Naive thymus-derived CD4-positive, alpha-beta T cell (primary cell): ENCODE data around the gene DMKN. TPM values are rescaled to one million over a fixed set of nuclear protein-coding genes. Genes with fewer than 3 reads are reported as not detected.

Source experiments
- ATAC-seq: fragments of 150-1000 bp; cut with Tn5 transposase; 2 replicates; pipeline ENCODE4 v1.10.0; 2021; ENCODE audit warnings: mild to moderate bottlenecking, moderate library complexity
- CTCF ChIA-PET: fragments of 350-600 bp; sonication (Branson Sonifier 250); formaldehyde crosslinking; loops from one replicate; lab custom pipeline; 2021; ENCODE audit warnings: antibody characterized with exemption; lab: Charles Lee
- POLR2A ChIA-PET: fragments of 350-600 bp; sonication (Branson Sonifier 250); formaldehyde crosslinking; loops from one replicate; lab custom pipeline; 2021; ENCODE audit warnings: antibody characterized with exemption, inconsistent platforms; lab: Charles Lee
- DNase-seq, 9 donors: peaks; one replicate each; pipeline versions ENCODE4 v3.0.0 to v3.0.0-alpha.2; 2020 to 2022; ENCODE audit warnings: mixed read lengths in 1 of 9
- H3K27ac ChIP-seq: one replicate; pipeline ENCODE4 v1.7.0; 2013; ENCODE audit warnings: mild to moderate bottlenecking, low read depth, low read length, moderate library complexity
- H3K27me3 ChIP-seq, 2 donors: one replicate each; pipeline ENCODE4 v1.7.0; 2013; ENCODE audit warnings: low read length in 2 of 2, mild to moderate bottlenecking in 2 of 2, moderate library complexity in 2 of 2; ENCODE audit not compliant: control insufficient read depth in 2 of 2, insufficient read depth in 2 of 2
- H3K36me3 ChIP-seq, 3 experiments: 1 replicate in 2 of 3; 2 replicates in 1 of 3; pipeline ENCODE4 v1.7.0; 2013; ENCODE audit warnings: low read length in 3 of 3, mild to moderate bottlenecking in 3 of 3, moderate library complexity in 1 of 3; ENCODE audit not compliant: insufficient read depth in 3 of 3, control insufficient read depth in 2 of 3
- H3K4me1 ChIP-seq, 2 donors: one replicate each; pipeline ENCODE4 v1.7.0; 2013; ENCODE audit warnings: low read length in 2 of 2, mild to moderate bottlenecking in 2 of 2, moderate library complexity in 1 of 2; ENCODE audit not compliant: control insufficient read depth in 2 of 2, insufficient read depth in 2 of 2
- H3K4me3 ChIP-seq: 2 replicates; pipeline ENCODE4 v1.7.0; 2013; ENCODE audit warnings: mild to moderate bottlenecking, low read length
- H3K9me3 ChIP-seq, 3 experiments: 1 replicate in 2 of 3; 2 replicates in 1 of 3; pipeline ENCODE4 v1.7.0; 2013; ENCODE audit warnings: low read length in 3 of 3; ENCODE audit not compliant: control insufficient read depth in 2 of 3
- H3K27ac Mint-ChIP-seq, 9 donors: one replicate each; pipeline ENCODE4 v1.8.0; 2020 to 2022; ENCODE audit warnings: mixed read lengths in 9 of 9, mild to moderate bottlenecking in 8 of 9, moderate library complexity in 5 of 9, inconsistent platforms in 2 of 9
- H3K27me3 Mint-ChIP-seq, 5 donors: one replicate each; pipeline ENCODE4 v1.8.0; 2021 to 2022; ENCODE audit warnings: mixed read lengths in 5 of 5, mild to moderate bottlenecking in 1 of 5
- H3K36me3 Mint-ChIP-seq, 5 donors: one replicate each; pipeline ENCODE4 v1.8.0; 2020 to 2022; ENCODE audit warnings: mixed read lengths in 5 of 5, mild to moderate bottlenecking in 3 of 5, inconsistent platforms in 1 of 5
- H3K4me1 Mint-ChIP-seq, 7 donors: one replicate each; pipeline ENCODE4 v1.8.0; 2020 to 2022; ENCODE audit warnings: mixed read lengths in 7 of 7, mild to moderate bottlenecking in 3 of 7, inconsistent platforms in 1 of 7
- H3K4me3 Mint-ChIP-seq, 10 donors: one replicate each; pipeline ENCODE4 v1.8.0; 2020 to 2022; ENCODE audit warnings: mild to moderate bottlenecking in 10 of 10, mixed read lengths in 10 of 10, moderate library complexity in 6 of 10, inconsistent platforms in 2 of 10
- H3K9me3 Mint-ChIP-seq, 11 donors: one replicate each; pipeline ENCODE4 v1.8.0; 2020 to 2022; ENCODE audit warnings: mixed read lengths in 11 of 11, mild to moderate bottlenecking in 4 of 11, inconsistent platforms in 1 of 11, moderate library complexity in 1 of 11
- intact Hi-C, 2 donors: fragments of 100-400 bp; cut with micrococcal nuclease; formaldehyde crosslinking; loops; one replicate each; pipeline ENCODE4 v1.15.1; 2023
- polyA plus RNA-seq, 2 donors: library from polyadenylated mRNA; unstranded; fragments of 300-500 nt; fragmentation: Illumina TruSeq; gene quantifications; one replicate each; pipeline ENCODE4 v1.2.3, GENCODE V29; 2021
- total RNA-seq, 6 experiments: library from RNA in 5 of 6; stranded (reverse) in 5 of 6; gene quantifications; 1 replicate in 5 of 6; 2 replicates in 1 of 6; pipeline ENCODE4 v1.2.3 and lab custom pipeline; 2021 to 2026

The DMKN gene
- total and polyA plus RNA-seq, 7 experiments from 2014 or later, result 0.54 to 0.76 TPM; not detected in 5

DNA sequence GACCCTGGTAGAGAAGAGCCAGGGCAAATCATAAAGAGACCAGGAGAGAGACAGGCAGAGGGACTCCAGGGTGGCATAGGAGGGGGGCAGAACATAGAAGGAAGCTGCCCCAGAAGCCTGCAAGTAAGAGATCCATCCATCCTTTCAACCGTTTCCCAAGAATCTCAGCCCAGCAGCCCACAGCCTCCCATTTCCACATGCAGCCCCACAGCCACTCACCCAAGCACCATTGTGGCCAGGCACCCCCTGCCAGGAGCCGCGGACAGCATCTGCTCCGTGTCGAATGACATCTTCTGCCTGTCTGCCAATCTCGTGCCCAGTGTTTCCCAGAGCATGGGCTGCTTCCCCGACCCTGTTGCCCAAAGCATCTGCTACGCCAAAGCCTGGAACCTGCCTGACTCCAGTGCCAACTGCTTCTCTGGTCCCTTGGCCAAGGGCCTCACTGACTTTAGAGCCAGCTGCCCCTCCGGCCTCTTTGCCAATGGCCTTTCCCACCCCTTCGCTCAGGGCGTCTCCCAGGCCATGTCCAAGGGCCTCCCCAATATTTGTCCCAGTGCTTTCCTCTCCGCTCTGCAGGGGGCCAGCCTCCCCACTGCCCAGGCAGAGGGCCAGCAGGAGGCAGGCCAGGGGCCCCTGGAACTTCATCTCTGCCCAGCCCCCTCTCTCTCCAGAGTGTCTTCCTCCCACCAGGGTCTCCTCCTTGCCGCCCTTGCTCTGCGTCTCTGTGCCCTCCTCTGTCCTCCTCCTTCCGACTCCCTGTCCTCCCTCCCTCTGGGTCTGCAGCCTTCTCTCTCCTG lies 420 bp downstream of the DMKN start:
- H3K4me3 Mint-ChIP-seq, result no peak overlapping the region
- no peak for ATAC-seq
- peaks cover 0 to 4% of the 10 kb centered on the region in 2 donors for H3K27me3 ChIP-seq

DNA sequence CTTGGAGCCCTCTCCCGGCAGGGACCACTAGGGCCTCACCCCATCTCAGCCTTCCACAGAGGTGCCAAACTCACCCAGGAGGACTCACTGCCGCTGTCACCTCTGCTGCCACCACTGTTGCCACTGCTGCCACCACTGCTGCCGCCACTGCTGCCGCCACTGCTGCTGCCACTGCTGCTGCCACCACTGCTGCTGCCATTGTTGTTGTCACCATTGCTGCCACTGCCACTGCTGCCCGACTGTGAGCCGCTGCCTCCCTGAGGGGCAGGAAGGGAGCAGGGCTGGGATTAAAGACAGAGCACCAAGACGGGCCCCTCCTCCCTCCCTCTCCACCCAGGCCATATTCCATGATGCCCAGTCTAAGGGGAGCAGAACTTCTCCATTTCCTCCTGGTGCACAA lies 2.1 kb downstream of the DMKN start:
- Mint-ChIP-seq H3K27me3 (peaks cover 0 to 64% (median 14%) of the 10 kb centered on the region in 5 donors), H3K4me3 (peak overlapping the region in 1 of 10 donors; percentile 25), H3K27ac (no peak overlapping the region), H3K4me1 (peaks cover 9 to 21% (median 15%) of the 10 kb centered on the region in 7 donors), H3K9me3 (no peaks in the 10 kb centered on the region), H3K36me3 (no peaks in the 10 kb centered on the region)
- Histone ChIP-seq H3K4me3 (no peak overlapping the region), H3K4me1 (peaks cover 12 to 17% of the 10 kb centered on the region in 2 donors), H3K27me3 (peaks cover 0 to 4% of the 10 kb centered on the region in 2 donors), H3K36me3 (no peaks in the 10 kb centered on the region), H3K9me3 (no peaks in the 10 kb centered on the region), H3K27ac (no peak overlapping the region)
- ChIA-PET CTCF (interaction anchor here (0.5 to 2.0 kb wide), 5 partner anchors 9 to 191 kb away, joined by 4 to 7 read pairs (median 6); no protein-coding TSS in a partner anchor), POLR2A (no interaction called here)
- intact Hi-C loops, result no loop called here
- ATAC-seq (no peak), DNase-seq (no peak)

More for the DNA sequence above, 420 bp downstream of the DMKN start:
- Histone ChIP-seq H3K36me3 (no peaks in the 10 kb centered on the region), H3K4me1 (peaks cover 12 to 17% of the 10 kb centered on the region in 2 donors), H3K9me3 (no peaks in the 10 kb centered on the region), H3K27ac (no peak overlapping the region), H3K4me3 (no peak overlapping the region)
- DNase-seq, result no peak
- H3K27me3 Mint-ChIP-seq, result peaks cover 0 to 56% (median 22%) of the 10 kb centered on the region in 5 donors
- H3K9me3 Mint-ChIP-seq, result no peaks in the 10 kb centered on the region
- H3K27ac Mint-ChIP-seq, result no peak overlapping the region
- intact Hi-C loops, result no loop called here
- H3K4me1 Mint-ChIP-seq, result peaks cover 9 to 21% (median 15%) of the 10 kb centered on the region in 7 donors
- ChIA-PET CTCF (no interaction called here), POLR2A (no interaction called here)
- H3K36me3 Mint-ChIP-seq, result no peaks in the 10 kb centered on the region

DNA sequence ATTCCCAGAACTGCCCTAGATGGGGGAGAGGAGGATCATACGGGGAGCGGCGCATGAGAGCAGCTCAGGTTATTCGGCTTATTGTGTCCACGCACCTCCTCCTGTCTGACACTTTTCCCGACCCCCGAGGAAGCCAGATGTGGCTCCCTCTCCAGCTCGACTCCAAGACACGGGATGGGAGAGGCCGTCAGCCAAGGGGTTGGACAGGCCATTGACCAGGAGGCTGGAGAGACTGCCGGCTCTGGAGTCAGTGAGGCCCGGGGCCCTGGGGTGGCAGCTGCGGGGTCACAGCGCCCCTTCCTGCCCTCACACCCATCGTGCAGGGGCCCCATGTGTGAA lies 2.9 kb downstream of the DMKN start:
- Histone ChIP-seq H3K36me3 (no peaks in the 10 kb centered on the region), H3K27me3 (peaks cover 0 to 4% of the 10 kb centered on the region in 2 donors), H3K4me3 (peak overlapping the region; percentile 53), H3K9me3 (no peaks in the 10 kb centered on the region), H3K4me1 (peaks cover 12 to 17% of the 10 kb centered on the region in 2 donors), H3K27ac (no peak overlapping the region)
- H3K27me3 Mint-ChIP-seq, result peaks cover 0 to 65% (median 14%) of the 10 kb centered on the region in 5 donors
- peaks cover 9 to 21% (median 14%) of the 10 kb centered on the region in 7 donors for H3K4me1 Mint-ChIP-seq
- H3K9me3 Mint-ChIP-seq, result no peaks in the 10 kb centered on the region
- no peak overlapping the region for H3K27ac Mint-ChIP-seq
- H3K4me3 Mint-ChIP-seq, result peak overlapping the region in 8 of 10 donors; percentile 28 to 84 (median 76)
- intact Hi-C loops, result loop anchor here (1.0 kb wide), 2 partner anchors 82 to 207 kb away; no protein-coding TSS in a partner anchor
- no peaks in the 10 kb centered on the region for H3K36me3 Mint-ChIP-seq
- ChIA-PET CTCF (interaction anchor here (0.5 to 2.0 kb wide), 8 partner anchors 10 to 308 kb away, joined by 3 to 7 read pairs (median 4); no protein-coding TSS in a partner anchor), POLR2A (interaction anchor here (0.6 kb wide), 1 partner anchor 140 kb away, joined by 5 read pairs; no protein-coding TSS in a partner anchor)
- ATAC-seq (no peak), DNase-seq (no peak)

DNA sequence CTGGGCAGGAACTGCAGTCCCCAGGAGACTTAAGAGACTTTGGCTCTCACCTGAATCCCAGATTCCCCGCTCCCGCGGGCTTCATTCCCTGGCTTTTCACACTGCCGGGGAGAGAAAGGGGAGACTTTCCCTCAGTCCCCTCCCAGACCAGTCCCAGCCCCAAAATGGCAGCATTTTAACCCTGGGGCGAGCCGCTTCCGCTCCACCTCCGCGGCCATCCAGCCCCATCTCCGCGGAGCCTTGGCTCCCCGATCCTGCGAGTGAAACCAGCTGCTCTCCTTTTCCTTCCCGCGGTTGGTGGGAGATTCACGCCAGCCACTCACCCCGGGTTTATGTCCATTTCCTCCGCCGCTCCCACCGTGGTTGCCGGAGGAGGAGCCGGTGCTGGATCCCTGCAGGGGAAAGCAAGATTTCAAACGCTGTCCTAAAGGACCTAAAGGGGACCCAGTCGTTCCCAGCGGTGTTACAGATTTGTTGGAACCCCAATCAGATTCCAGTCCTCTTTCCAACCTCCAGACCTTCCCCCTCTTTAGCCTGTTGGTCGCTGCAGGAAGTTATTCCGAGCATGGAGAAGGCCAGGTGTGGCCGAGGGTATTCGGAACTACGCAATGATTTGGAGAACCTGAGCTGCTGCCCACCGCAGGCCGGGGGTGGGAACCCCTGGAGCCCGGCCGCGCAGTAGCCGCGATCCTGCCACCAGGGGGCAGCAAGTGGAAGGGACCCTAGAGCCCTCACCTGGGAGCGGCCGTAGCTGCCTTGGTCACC lies 3.4 kb downstream of the DMKN start:
- Histone ChIP-seq H3K27ac (no peak overlapping the region), H3K4me1 (peaks cover 12 to 17% of the 10 kb centered on the region in 2 donors), H3K36me3 (no peaks in the 10 kb centered on the region), H3K9me3 (no peaks in the 10 kb centered on the region), H3K4me3 (peak overlapping the region; percentile 53), H3K27me3 (peaks cover 0 to 4% of the 10 kb centered on the region in 2 donors)
- Mint-ChIP-seq H3K4me1 (peaks cover 9 to 21% (median 14%) of the 10 kb centered on the region in 7 donors), H3K36me3 (no peaks in the 10 kb centered on the region), H3K4me3 (peak overlapping the region; percentile 28 to 84 (median 76)), H3K27me3 (peaks cover 0 to 70% (median 14%) of the 10 kb centered on the region in 5 donors), H3K9me3 (no peaks in the 10 kb centered on the region), H3K27ac (peak overlapping the region in 3 of 9 donors; percentile 20 to 61 (median 46))
- ATAC-seq, result peak; percentile 83
- ChIA-PET POLR2A (interaction anchor here (0.6 kb wide), 1 partner anchor 140 kb away, joined by 5 read pairs; no protein-coding TSS in a partner anchor), CTCF (interaction anchor here (0.5 to 2.0 kb wide), 9 partner anchors 10 to 309 kb away, joined by 3 to 7 read pairs (median 4); no protein-coding TSS in a partner anchor)
- intact Hi-C loops, result loop anchor here (1.0 kb wide), 2 partner anchors 82 to 207 kb away; no protein-coding TSS in a partner anchor
- DNase-seq, result peak; percentile 34 to 80 (median 58)

DNA sequence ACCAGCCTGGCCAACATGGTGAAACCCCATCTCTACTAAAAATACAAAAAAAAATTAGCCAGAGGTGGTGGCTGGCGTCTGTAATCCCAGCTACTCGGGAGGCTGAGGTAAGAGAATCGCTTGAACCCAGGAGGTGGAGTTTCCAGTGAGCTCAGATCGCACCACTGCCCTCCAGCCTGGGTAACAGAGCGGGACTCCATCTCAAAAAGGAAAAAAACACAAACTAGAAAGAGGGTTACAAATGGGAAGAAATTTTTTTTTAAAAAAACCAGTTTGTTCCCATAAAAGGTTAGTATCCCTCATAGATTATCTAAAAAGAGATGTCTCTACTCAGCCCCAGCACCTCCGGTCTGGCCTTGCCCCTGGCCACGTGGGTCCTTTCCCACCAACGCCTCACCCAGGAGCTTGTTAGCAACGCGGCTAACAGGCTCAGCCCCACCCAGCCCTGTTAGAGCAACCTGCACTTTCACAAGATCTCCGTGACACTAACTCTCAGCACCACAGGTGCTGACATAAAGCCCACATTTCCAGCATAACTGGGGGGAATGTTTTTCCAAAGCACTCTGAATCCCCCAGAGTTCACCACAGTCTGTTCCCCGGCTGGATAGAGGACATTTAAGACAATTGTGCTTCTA lies 4.3 kb downstream of the DMKN start:
- H3K4me3 ChIP-seq, result peak overlapping the region; percentile 53
- no peaks in the 10 kb centered on the region for H3K36me3 Mint-ChIP-seq
- no peaks in the 10 kb centered on the region for H3K36me3 ChIP-seq
- peaks cover 0 to 4% of the 10 kb centered on the region in 2 donors for H3K27me3 ChIP-seq
- peaks cover 9 to 21% (median 14%) of the 10 kb centered on the region in 7 donors for H3K4me1 Mint-ChIP-seq
- DNase-seq (peak in 6 of 9 donors; percentile 10 to 28 (median 17)), ATAC-seq (peak; percentile 78)
- H3K27me3 Mint-ChIP-seq, result peaks cover 0 to 70% (median 14%) of the 10 kb centered on the region in 5 donors
- intact Hi-C loops, result no loop called here
- H3K4me3 Mint-ChIP-seq, result peak overlapping the region; percentile 40 to 84 (median 72)
- H3K27ac ChIP-seq, result no peak overlapping the region
- peaks cover 12 to 17% of the 10 kb centered on the region in 2 donors for H3K4me1 ChIP-seq
- H3K27ac Mint-ChIP-seq, result peak overlapping the region in 2 of 9 donors; percentile 20 to 61
- POLR2A ChIA-PET, result no interaction called here
- H3K9me3 ChIP-seq, result no peaks in the 10 kb centered on the region
- CTCF ChIA-PET, result interaction anchor here (0.7 to 2.0 kb wide), 6 partner anchors 11 to 742 kb away, joined by 3 to 7 read pairs (median 3); no protein-coding TSS in a partner anchor
- H3K9me3 Mint-ChIP-seq, result no peaks in the 10 kb centered on the region
